Measurements from ENCODE around the gene TAS2R31. TPM values are rescaled to one million over a fixed set of nuclear protein-coding genes. Genes with fewer than 3 reads are reported as not detected.

Gene TAS2R31
- polyA plus RNA-seq, 1 donor from 2014 or later: 4.0 TPM

DNA sequence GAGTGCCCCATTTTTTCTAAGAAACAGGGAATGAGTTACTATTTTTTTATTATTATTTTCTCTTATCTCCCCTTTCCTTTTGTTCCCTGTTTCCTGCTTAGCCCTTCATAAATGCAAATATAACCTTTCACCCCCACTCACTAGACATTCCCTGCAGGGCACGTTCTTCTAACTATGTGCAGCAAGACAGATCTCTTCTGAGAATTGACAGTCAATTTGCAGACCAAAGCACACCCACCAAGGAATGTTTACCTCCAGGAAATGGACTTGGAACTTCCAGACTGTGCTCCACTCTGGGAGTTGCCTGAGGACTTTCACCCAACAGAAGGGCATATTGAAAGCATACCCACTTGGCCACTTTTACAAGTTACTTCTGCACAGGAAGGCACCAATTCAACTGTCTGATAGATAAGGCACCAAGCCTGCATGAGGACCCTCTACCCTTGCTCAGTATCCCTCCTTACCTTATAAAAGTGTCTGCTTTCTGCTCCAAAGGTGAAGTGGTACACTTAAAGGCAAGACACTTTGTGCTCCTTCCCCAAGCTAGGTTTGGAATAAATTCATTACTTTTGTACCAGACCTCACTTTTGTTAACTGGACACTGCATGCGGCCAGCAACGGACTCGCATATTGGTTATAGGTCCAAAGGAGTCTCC lies 15.3 kb downstream of the TAS2R31 start:
- Histone ChIP-seq H3K9me3 (ENCODE audit: low read length) (no peaks in the 10 kb centered on the region), H3K27me3 (ENCODE audit: insufficient read depth, low read depth, low read length) (no peaks in the 10 kb centered on the region), H4K20me1 (ENCODE audit: insufficient read depth) (no peaks in the 10 kb centered on the region), H2AFZ (ENCODE audit: low read depth, low read length) (no peak overlapping the region), H3K79me2 (replicated peaks; ENCODE audit: insufficient read depth, low read length) (no peaks in the 10 kb centered on the region), H3K27ac (ENCODE audit: low read length) (no peak overlapping the region), H3K36me3 (ENCODE audit: insufficient read depth, low read length) (no peaks in the 10 kb centered on the region), H3K9me2 (ENCODE audit: insufficient read depth, low read length) (no peaks in the 10 kb centered on the region), H3K9ac (ENCODE audit: low read length) (no peak overlapping the region), H3F3A (ENCODE audit: insufficient read depth, low read length, poor library complexity, severe bottlenecking) (no peaks in the 10 kb centered on the region), H3K4me2 (ENCODE audit: low read length) (no peak overlapping the region), H3K4me3 (ENCODE audit: low read length) (no peak overlapping the region)
- TF ChIP-seq SMC3 (conservative IDR thresholded peaks at IDR 0.05; ENCODE audit: poor library complexity): no peak
- TF ChIP-seq, protein P1, sequence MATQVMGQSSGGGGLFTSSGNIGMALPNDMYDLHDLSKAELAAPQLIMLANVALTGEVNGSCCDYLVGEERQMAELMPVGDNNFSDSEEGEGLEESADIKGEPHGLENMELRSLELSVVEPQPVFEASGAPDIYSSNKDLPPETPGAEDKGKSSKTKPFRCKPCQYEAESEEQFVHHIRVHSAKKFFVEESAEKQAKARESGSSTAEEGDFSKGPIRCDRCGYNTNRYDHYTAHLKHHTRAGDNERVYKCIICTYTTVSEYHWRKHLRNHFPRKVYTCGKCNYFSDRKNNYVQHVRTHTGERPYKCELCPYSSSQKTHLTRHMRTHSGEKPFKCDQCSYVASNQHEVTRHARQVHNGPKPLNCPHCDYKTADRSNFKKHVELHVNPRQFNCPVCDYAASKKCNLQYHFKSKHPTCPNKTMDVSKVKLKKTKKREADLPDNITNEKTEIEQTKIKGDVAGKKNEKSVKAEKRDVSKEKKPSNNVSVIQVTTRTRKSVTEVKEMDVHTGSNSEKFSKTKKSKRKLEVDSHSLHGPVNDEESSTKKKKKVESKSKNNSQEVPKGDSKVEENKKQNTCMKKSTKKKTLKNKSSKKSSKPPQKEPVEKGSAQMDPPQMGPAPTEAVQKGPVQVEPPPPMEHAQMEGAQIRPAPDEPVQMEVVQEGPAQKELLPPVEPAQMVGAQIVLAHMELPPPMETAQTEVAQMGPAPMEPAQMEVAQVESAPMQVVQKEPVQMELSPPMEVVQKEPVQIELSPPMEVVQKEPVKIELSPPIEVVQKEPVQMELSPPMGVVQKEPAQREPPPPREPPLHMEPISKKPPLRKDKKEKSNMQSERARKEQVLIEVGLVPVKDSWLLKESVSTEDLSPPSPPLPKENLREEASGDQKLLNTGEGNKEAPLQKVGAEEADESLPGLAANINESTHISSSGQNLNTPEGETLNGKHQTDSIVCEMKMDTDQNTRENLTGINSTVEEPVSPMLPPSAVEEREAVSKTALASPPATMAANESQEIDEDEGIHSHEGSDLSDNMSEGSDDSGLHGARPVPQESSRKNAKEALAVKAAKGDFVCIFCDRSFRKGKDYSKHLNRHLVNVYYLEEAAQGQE (IDR thresholded peaks at IDR 0.05; ENCODE audit: borderline replicate concordance): no peak
- TF ChIP-seq CTCF (IDR thresholded peaks at IDR 0.05; ENCODE audit: poor library complexity, severe bottlenecking): no peak
- TF ChIP-seq POLR2AphosphoS5 (IDR thresholded peaks at IDR 0.05): no peak
- no peak for TF ChIP-seq MXI1 (conservative IDR thresholded peaks at IDR 0.05; ENCODE audit: poor library complexity, severe bottlenecking)
- TF ChIP-seq EP300 (conservative IDR thresholded peaks at IDR 0.05; ENCODE audit: poor library complexity, severe bottlenecking): no peak
- no peak for TF ChIP-seq TAF1 (IDR thresholded peaks at IDR 0.05; ENCODE audit: low read depth)
- no peak for TF ChIP-seq RAD21 (conservative IDR thresholded peaks at IDR 0.05)
- no peak for TF ChIP-seq EZH2 (IDR thresholded peaks at IDR 0.05; ENCODE audit: borderline replicate concordance, insufficient read depth, low read length, poor library complexity, severe bottlenecking)

DNA sequence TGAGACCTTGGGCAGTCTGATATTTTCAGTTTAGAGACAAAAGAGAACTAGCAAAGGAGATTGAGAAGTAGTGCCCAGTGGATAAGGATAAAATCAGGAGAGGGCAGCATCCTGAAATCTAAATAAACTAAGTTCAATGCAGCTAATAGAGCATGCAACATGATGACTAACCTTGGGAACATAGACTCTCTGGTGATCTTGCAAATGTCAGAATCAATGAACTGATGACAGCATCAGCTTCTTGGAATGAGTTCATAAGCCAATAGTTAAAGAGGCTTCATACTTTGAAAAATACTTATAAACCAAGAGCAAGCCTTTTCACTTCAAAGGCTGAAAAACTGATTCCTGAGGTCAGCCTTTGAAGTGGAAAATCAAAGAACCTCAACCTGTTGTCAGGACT lies 17.0 kb downstream of the TAS2R31 start:
- Histone ChIP-seq H3K9me2 (ENCODE audit: insufficient read depth, low read length) (no peaks in the 10 kb centered on the region), H3F3A (ENCODE audit: insufficient read depth, low read length, poor library complexity, severe bottlenecking) (no peaks in the 10 kb centered on the region), H3K27ac (ENCODE audit: low read length) (no peak overlapping the region), H3K4me2 (ENCODE audit: low read length) (no peak overlapping the region), H3K9me3 (ENCODE audit: low read length) (no peaks in the 10 kb centered on the region), H3K27me3 (ENCODE audit: insufficient read depth, low read depth, low read length) (no peaks in the 10 kb centered on the region), H3K4me3 (ENCODE audit: low read length) (no peak overlapping the region), H2AFZ (ENCODE audit: low read depth, low read length) (no peak overlapping the region), H3K79me2 (replicated peaks; ENCODE audit: insufficient read depth, low read length) (no peaks in the 10 kb centered on the region), H3K36me3 (ENCODE audit: insufficient read depth, low read length) (no peaks in the 10 kb centered on the region), H3K9ac (ENCODE audit: low read length) (no peak overlapping the region), H4K20me1 (ENCODE audit: insufficient read depth) (no peaks in the 10 kb centered on the region)
- TF ChIP-seq EP300 (conservative IDR thresholded peaks at IDR 0.05; ENCODE audit: poor library complexity, severe bottlenecking) (no peak), MXI1 (conservative IDR thresholded peaks at IDR 0.05; ENCODE audit: poor library complexity, severe bottlenecking) (no peak), RAD21 (conservative IDR thresholded peaks at IDR 0.05) (no peak), SMC3 (conservative IDR thresholded peaks at IDR 0.05; ENCODE audit: poor library complexity) (no peak), POLR2AphosphoS5 (IDR thresholded peaks at IDR 0.05) (no peak), CTCF (IDR thresholded peaks at IDR 0.05; ENCODE audit: poor library complexity, severe bottlenecking) (no peak), TAF1 (IDR thresholded peaks at IDR 0.05; ENCODE audit: low read depth) (no peak), EZH2 (IDR thresholded peaks at IDR 0.05; ENCODE audit: borderline replicate concordance, insufficient read depth, low read length, poor library complexity, severe bottlenecking) (no peak)
- TF ChIP-seq, protein P1 (IDR thresholded peaks at IDR 0.05; ENCODE audit: borderline replicate concordance): no peak

All from neural cell (in vitro differentiated cells).